NCI-H1930 (cell line): ENCODE measurements around the gene PIGP.
"Not testable (repeated sequence)": the region's sequence is repeated elsewhere in the genome, so short reads cannot be mapped to it uniquely, and the experiment has no call there.

Source experiments
- DNase-seq, 2 experiments: peaks; one replicate each; lab custom pipeline; 2025; lab: John Stamatoyannopoulos, UW

PIGP gene

GRCh38 chr21:37072988-37073416, at the start of gene PIGP, which contains the start of gene TTC3:
Gene PIGP, minus strand, starts transcription at chr21:37073071. Its CDS starts 556 bp downstream, at chr21:37072515.
Gene TTC3, plus strand, starts transcription at chr21:37073254. Its CDS starts 14,004 bp downstream, at chr21:37087258.
- peak; percentile 87 to 93 for DNase-seq

GRCh38 chr21:37119421-37120218, 46.7 kb upstream of the PIGP start:
- no peak for DNase-seq

GRCh38 chr21:37118187-37118826, 45.4 kb upstream of the PIGP start:
- DNase-seq: no peak

GRCh38 chr21:37117204-37117603, 44.3 kb upstream of the PIGP start:
- DNase-seq: no peak

- DNase-seq: not testable (repeated sequence)
These were observed 43.6 kb upstream of the PIGP start for GRCh38 chr21:37116459-37116858.

- not testable (repeated sequence) for DNase-seq
These were observed 41.4 kb upstream of the PIGP start for GRCh38 chr21:37114301-37114700.

- DNase-seq: not testable (repeated sequence)
These were observed 38.2 kb upstream of the PIGP start for GRCh38 chr21:37111029-37111428.

- DNase-seq: no peak
These were observed 34.1 kb upstream of the PIGP start for GRCh38 chr21:37106998-37107397.

GRCh38 chr21:37102746-37103145, 29.9 kb upstream of the PIGP start:
- DNase-seq: not testable (repeated sequence)

GRCh38 chr21:37101384-37101783, 28.5 kb upstream of the PIGP start:
- no peak for DNase-seq

- no peak for DNase-seq
These were observed 27.4 kb upstream of the PIGP start for GRCh38 chr21:37100316-37100715.

- DNase-seq: no peak
These were observed 25.9 kb upstream of the PIGP start for GRCh38 chr21:37098751-37099150.

GRCh38 chr21:37095821-37096220, 22.9 kb upstream of the PIGP start:
- no peak for DNase-seq

- no peak for DNase-seq
These were observed 21.1 kb upstream of the PIGP start for GRCh38 chr21:37093977-37094376.

- DNase-seq: no peak
These were observed 15.4 kb upstream of the PIGP start for GRCh38 chr21:37088186-37088735.

- DNase-seq: peak; percentile 9 to 18
These were observed 14.3 kb upstream of the PIGP start for GRCh38 chr21:37087188-37087587.

- DNase-seq: no peak
These were observed 12.9 kb upstream of the PIGP start for GRCh38 chr21:37085726-37086125.

GRCh38 chr21:37082856-37083528, 10.1 kb upstream of the PIGP start:
- DNase-seq: no peak

- DNase-seq: no peak
These were observed 9.5 kb upstream of the PIGP start for GRCh38 chr21:37082375-37082774.

GRCh38 chr21:37079211-37079824, 6.4 kb upstream of the PIGP start:
- no peak for DNase-seq

- DNase-seq: no peak
These were observed 4.5 kb upstream of the PIGP start for GRCh38 chr21:37077403-37077802.
